RWPE2 (cell line): Measurements from ENCODE around the gene DAP.
A peak's percentile ranks its signal among the peaks of the same experiment; 100 is the strongest.

Source experiments
- ATAC-seq: fragments of 200-7000 bp; cut with Tn5 transposase; 3 replicates; pipeline ENCODE4 v1.9.1; 2021; ENCODE audit warnings: low read depth
- DNase-seq: peaks from one replicate; pipeline ENCODE4 v3.0.0-alpha.2; 2020; ENCODE audit warnings: low spot score
- H3K27ac ChIP-seq: fragments of 450-650 bp; 2 replicates; pipeline ENCODE4 v1.5.1; 2017; ENCODE audit warnings: mild to moderate bottlenecking; ENCODE audit not compliant: poor library complexity, severe bottlenecking
- H3K27me3 ChIP-seq: fragments of 250-450 bp; sonication (Bioruptor Pico); 2 replicates; pipeline ENCODE4 v1.5.1; 2021; ENCODE audit warnings: mild to moderate bottlenecking, moderate library complexity; ENCODE audit not compliant: insufficient read depth, poor library complexity, severe bottlenecking
- H3K36me3 ChIP-seq: fragments of 250-450 bp; sonication (Bioruptor Pico); 2 replicates; pipeline ENCODE4 v1.5.1; 2020; ENCODE audit warnings: low read depth, mild to moderate bottlenecking, moderate library complexity
- H3K4me1 ChIP-seq: fragments of 250-450 bp; sonication (Bioruptor Pico); 2 replicates; pipeline ENCODE4 v1.5.1; 2021; ENCODE audit warnings: mild to moderate bottlenecking, moderate library complexity; ENCODE audit not compliant: insufficient read depth, poor library complexity, severe bottlenecking
- H3K4me3 ChIP-seq: fragments of 250-450 bp; sonication (Bioruptor Pico); 2 replicates; pipeline ENCODE4 v1.5.1; 2021; ENCODE audit warnings: mild to moderate bottlenecking, moderate library complexity; ENCODE audit not compliant: severe bottlenecking
- H3K9me3 ChIP-seq: fragments of 250-450 bp; sonication (Bioruptor Pico); 2 replicates; pipeline ENCODE4 v1.5.1; 2021; ENCODE audit warnings: mild to moderate bottlenecking, moderate library complexity; ENCODE audit not compliant: severe bottlenecking
- CTCF ChIP-seq: fragments of 450-650 bp; IDR thresholded peaks from one replicate; pipeline ENCODE4 v1.5.1; 2017; ENCODE audit warnings: mild to moderate bottlenecking, moderate library complexity; ENCODE audit not compliant: poor library complexity, severe bottlenecking

The DAP gene

GRCh38 chr5:10706326-10706725 is 54.7 kb downstream of the DAP start:
- DNase-seq (no peak), ATAC-seq (no peak)
- no peak for TF ChIP-seq CTCF
- Histone ChIP-seq H3K36me3 (no peaks in the 10 kb centered on the region; the same call in 1 of the 2 replicates), H3K4me3 (no peak overlapping the region), H3K4me1 (peaks cover 69% of the 10 kb centered on the region), H3K27ac (peak overlapping the region; percentile 99), H3K9me3 (no peaks in the 10 kb centered on the region), H3K27me3 (no peaks in the 10 kb centered on the region)

GRCh38 chr5:10705747-10706146 is 55.3 kb downstream of the DAP start:
- Histone ChIP-seq H3K27me3 (no peaks in the 10 kb centered on the region), H3K36me3 (no peaks in the 10 kb centered on the region; the same call in none of the 2 replicates), H3K4me3 (no peak overlapping the region), H3K4me1 (peaks cover 69% of the 10 kb centered on the region), H3K9me3 (no peaks in the 10 kb centered on the region), H3K27ac (peak overlapping the region; percentile 99)
- DNase-seq: peak; percentile 79
- ATAC-seq: peak; percentile 59
- TF ChIP-seq CTCF: no peak

- no peaks in the 10 kb centered on the region; the same call in none of the 2 replicates for H3K36me3 ChIP-seq
- H3K4me3 ChIP-seq: no peak overlapping the region
- H3K4me1 ChIP-seq: peaks cover 69% of the 10 kb centered on the region
- peak; percentile 46 for ATAC-seq
- no peaks in the 10 kb centered on the region for H3K9me3 ChIP-seq
- peak; percentile 41 for DNase-seq
- no peaks in the 10 kb centered on the region for H3K27me3 ChIP-seq
- no peak for TF ChIP-seq CTCF
- H3K27ac ChIP-seq: peak overlapping the region; percentile 99
Measured at GRCh38 chr5:10704949-10705621, 55.9 kb downstream of the DAP start.

- no peak overlapping the region for H3K4me3 ChIP-seq
- H3K4me1 ChIP-seq: peaks cover 69% of the 10 kb centered on the region
- no peaks in the 10 kb centered on the region for H3K27me3 ChIP-seq
- ATAC-seq (no peak), DNase-seq (peak; percentile 69)
- no peak for TF ChIP-seq CTCF
- H3K36me3 ChIP-seq: no peaks in the 10 kb centered on the region; the same call in none of the 2 replicates
- no peaks in the 10 kb centered on the region for H3K9me3 ChIP-seq
- peak overlapping the region; percentile 99 for H3K27ac ChIP-seq
Measured at GRCh38 chr5:10703676-10704075, 57.4 kb downstream of the DAP start.

- no peaks in the 10 kb centered on the region for H3K27me3 ChIP-seq
- no peaks in the 10 kb centered on the region; the same call in none of the 2 replicates for H3K36me3 ChIP-seq
- H3K4me1 ChIP-seq: peaks cover 65% of the 10 kb centered on the region
- peak overlapping the region; percentile 99 for H3K27ac ChIP-seq
- no peak for TF ChIP-seq CTCF
- no peaks in the 10 kb centered on the region for H3K9me3 ChIP-seq
- peak; percentile 39 for ATAC-seq
- H3K4me3 ChIP-seq: no peak overlapping the region
- peak; percentile 59 for DNase-seq
Measured at GRCh38 chr5:10702911-10703491, 58.0 kb downstream of the DAP start.
